Astrocyte of the spinal cord (primary cell): Measurements from ENCODE around the gene CYP2W1.

Source experiments
- DNase-seq: peaks from one replicate; pipeline ENCODE4 v3.0.0; 2011; ENCODE audit warnings: low read depth, low spot score
- H3K4me3 ChIP-seq: 2 replicates; pipeline ENCODE4 v1.5.1; 2011; ENCODE audit warnings: low read depth, mild to moderate bottlenecking, low read length, moderate library complexity
- CTCF ChIP-seq: IDR thresholded peaks from 2 replicates; pipeline ENCODE4 v1.5.1; 2012; ENCODE audit warnings: low read depth, mild to moderate bottlenecking, low read length, inconsistent platforms
- in situ Hi-C: cut with HindIII; loops from 2 replicates; pipeline ENCODE4 v1.10.0; 2017; ENCODE audit warnings: low sequenced_read_pairs

Gene CYP2W1

GRCh38 chr7:963236-964078 is 19.5 kb upstream of the CYP2W1 start:
- in situ Hi-C loops: no loop called here
- DNase-seq: no peak
- no peak for TF ChIP-seq CTCF
- no peak overlapping the region for H3K4me3 ChIP-seq

- in situ Hi-C loops: no loop called here
- H3K4me3 ChIP-seq: no peak overlapping the region
- DNase-seq: peak; percentile 59
- peak; percentile 35 for TF ChIP-seq CTCF
Measured at GRCh38 chr7:964401-965231, 18.4 kb upstream of the CYP2W1 start.

DNA sequence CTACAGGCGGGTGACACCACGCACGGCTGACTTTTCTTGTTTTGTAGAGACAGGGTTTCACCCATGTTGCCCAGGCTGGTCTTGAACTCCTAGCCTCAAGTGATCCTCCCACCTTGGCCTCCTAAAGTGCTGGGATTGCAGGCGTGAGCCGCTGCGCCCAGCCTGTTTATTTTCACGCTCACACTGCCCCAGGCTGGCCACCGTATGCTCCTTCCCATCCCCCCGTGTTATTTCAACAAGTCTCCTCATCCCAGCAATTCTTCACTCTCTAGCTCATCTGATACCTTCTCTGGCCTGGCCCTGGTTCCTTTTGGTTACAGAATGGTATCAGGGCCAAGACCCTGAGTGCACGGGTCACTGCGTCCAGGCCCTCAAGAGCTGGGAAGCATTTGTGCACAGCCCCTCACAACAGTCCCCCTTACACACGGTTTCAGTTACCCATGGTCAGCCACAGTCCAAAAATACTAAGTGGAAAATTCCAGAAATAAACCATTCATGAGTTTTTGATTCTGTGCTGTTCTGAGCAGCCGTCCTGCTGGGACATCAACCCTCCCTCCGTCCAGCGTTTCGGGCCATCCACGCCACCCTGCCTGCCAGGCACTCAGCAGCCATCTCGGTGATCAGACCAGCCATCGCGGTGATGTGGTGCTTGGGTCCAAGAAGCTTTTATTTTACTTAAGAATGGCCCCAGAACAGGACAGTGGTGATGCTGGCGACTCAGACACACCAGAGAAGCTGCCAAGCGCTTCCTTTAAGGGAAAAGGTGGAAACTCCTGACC is 16.5 kb upstream of the CYP2W1 start:
- no peak overlapping the region for H3K4me3 ChIP-seq
- in situ Hi-C loops: no loop called here
- DNase-seq: no peak
- no peak for TF ChIP-seq CTCF

GRCh38 chr7:967361-968082 is 15.5 kb upstream of the CYP2W1 start:
- no peak overlapping the region for H3K4me3 ChIP-seq
- in situ Hi-C loops: no loop called here
- DNase-seq: no peak
- no peak for TF ChIP-seq CTCF

GRCh38 chr7:968205-969105 is 14.5 kb upstream of the CYP2W1 start:
- no peak overlapping the region for H3K4me3 ChIP-seq
- TF ChIP-seq CTCF: no peak
- no peak for DNase-seq
- in situ Hi-C loops: no loop called here
